AG04450 (cell line): Measurements from ENCODE around the gene TRIM66. TPM values are rescaled to one million over a fixed set of nuclear protein-coding genes. Genes with fewer than 3 reads are reported as not detected.

Experiments
- CTCF ChIA-PET: fragments of 300-600, 350-600 bp; formaldehyde crosslinking; extraction: SDS; loops from one replicate; lab custom pipeline; 2022; ENCODE audit warnings: antibody characterized with exemption, inconsistent platforms; lab: Charles Lee
- POLR2A ChIA-PET: fragments of 350-600 bp; formaldehyde crosslinking; extraction: SDS; loops from one replicate; lab custom pipeline; 2021; ENCODE audit warnings: antibody characterized with exemption, inconsistent platforms; lab: Yijun Ruan, JAX
- DNase-seq: peaks from one replicate; pipeline ENCODE4 v3.0.0-alpha.2; 2011; ENCODE audit warnings: low read depth, low spot score
- H3K27ac ChIP-seq: one replicate; pipeline ENCODE4 v1.5.1; 2012; ENCODE audit warnings: low read depth, low read length, control low read depth
- H3K27me3 ChIP-seq: one replicate; pipeline ENCODE4 v1.6.0; 2012; ENCODE audit warnings: low read length; ENCODE audit not compliant: control insufficient read depth, insufficient read depth
- H3K4me3 ChIP-seq: 2 replicates; pipeline ENCODE4 v1.5.1; 2011; ENCODE audit warnings: mild to moderate bottlenecking, low read depth, low read length, control low read depth
- H3K9me3 ChIP-seq: 2 replicates; pipeline ENCODE4 v1.5.1; 2012; ENCODE audit warnings: low read length; ENCODE audit not compliant: control insufficient read depth, insufficient read depth
- CTCF ChIP-seq: IDR thresholded peaks from 2 replicates; pipeline ENCODE4 v1.5.1; 2011; ENCODE audit warnings: low read depth, low read length, control low read depth, inconsistent platforms
- polyA minus RNA-seq: library from RNA; depleted of rRNA, polyadenylated mRNA; stranded (reverse); fragments of >200 nt; gene quantifications from 2 replicates; pipeline ENCODE4 v1.2.3, GENCODE V29; 2011; rRNA and poly(A)+ RNA removed
- polyA plus RNA-seq: library from polyadenylated mRNA; depleted of rRNA; stranded (reverse); fragments of >200 nt; gene quantifications from 2 replicates; pipeline ENCODE4 v1.2.3, GENCODE V29; 2011; rRNA removed

TRIM66 gene, protein sequence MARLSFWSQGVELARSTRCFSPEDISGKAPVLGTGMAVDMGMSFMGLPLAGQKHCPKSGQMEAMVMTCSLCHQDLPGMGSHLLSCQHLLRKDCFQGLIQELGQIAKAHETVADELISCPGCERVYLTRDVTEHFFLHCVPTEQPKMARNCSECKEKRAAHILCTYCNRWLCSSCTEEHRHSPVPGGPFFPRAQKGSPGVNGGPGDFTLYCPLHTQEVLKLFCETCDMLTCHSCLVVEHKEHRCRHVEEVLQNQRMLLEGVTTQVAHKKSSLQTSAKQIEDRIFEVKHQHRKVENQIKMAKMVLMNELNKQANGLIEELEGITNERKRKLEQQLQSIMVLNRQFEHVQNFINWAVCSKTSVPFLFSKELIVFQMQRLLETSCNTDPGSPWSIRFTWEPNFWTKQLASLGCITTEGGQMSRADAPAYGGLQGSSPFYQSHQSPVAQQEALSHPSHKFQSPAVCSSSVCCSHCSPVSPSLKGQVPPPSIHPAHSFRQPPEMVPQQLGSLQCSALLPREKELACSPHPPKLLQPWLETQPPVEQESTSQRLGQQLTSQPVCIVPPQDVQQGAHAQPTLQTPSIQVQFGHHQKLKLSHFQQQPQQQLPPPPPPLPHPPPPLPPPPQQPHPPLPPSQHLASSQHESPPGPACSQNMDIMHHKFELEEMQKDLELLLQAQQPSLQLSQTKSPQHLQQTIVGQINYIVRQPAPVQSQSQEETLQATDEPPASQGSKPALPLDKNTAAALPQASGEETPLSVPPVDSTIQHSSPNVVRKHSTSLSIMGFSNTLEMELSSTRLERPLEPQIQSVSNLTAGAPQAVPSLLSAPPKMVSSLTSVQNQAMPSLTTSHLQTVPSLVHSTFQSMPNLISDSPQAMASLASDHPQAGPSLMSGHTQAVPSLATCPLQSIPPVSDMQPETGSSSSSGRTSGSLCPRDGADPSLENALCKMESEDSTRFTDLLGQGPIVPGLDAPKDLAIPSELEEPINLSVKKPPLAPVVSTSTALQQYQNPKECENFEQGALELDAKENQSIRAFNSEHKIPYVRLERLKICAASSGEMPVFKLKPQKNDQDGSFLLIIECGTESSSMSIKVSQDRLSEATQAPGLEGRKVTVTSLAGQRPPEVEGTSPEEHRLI (N-terminal part only)
- polyA plus RNA-seq (4.2 and 6.3 TPM in 2 replicates), polyA minus RNA-seq (9.2 and 9.8 TPM in 2 replicates)

- POLR2A ChIA-PET, result interaction anchor here (0.5 to 2.5 kb wide), 13 partner anchors 9 to 229 kb away, joined by 3 to 15 read pairs (median 6); a partner anchor contains a TSS
- TF ChIP-seq CTCF, result peak; percentile 29
- CTCF ChIA-PET, result interaction anchor here (1.9 kb wide), 1 partner anchor 277 kb away, joined by 8 read pairs; no protein-coding TSS in a partner anchor
- DNase-seq, result peak; percentile 91
- H3K4me3 ChIP-seq, result peak within 1 kb of the TSS; percentile 76
- H3K27ac ChIP-seq, result peak within 1 kb of the TSS; percentile 91
- no peaks in the 10 kb centered on the region; the same call in 1 of the 2 replicates for H3K9me3 ChIP-seq
- H3K27me3 ChIP-seq, result no peaks in the 10 kb centered on the region
Observed at GRCh38 chr11:8682303-8683114, at the start of gene TRIM66, which contains the start of gene RPL27A. TSS of gene TRIM66 (minus strand) at chr11:8682665. CDS start at chr11:8672274, 10,391 bp downstream. TSS of gene RPL27A (plus strand) at chr11:8682792. CDS start at chr11:8682814, 22 bp downstream.

GRCh38 chr11:8731647-8732323, 49.3 kb upstream of the TRIM66 start:
- peaks cover 3% of the 10 kb centered on the region; the same call in 1 of the 2 replicates for H3K9me3 ChIP-seq
- DNase-seq, result no peak
- POLR2A ChIA-PET, result interaction anchor here (1.9 kb wide), 1 partner anchor 14 kb away, joined by 4 read pairs; no protein-coding TSS in a partner anchor
- H3K4me3 ChIP-seq, result no peak overlapping the region
- TF ChIP-seq CTCF, result no peak
- peak overlapping the region; percentile 68 for H3K27ac ChIP-seq
- CTCF ChIA-PET, result interaction anchor here (1.3 kb wide), 1 partner anchor 13 kb away, joined by 3 read pairs; no protein-coding TSS in a partner anchor
- no peaks in the 10 kb centered on the region for H3K27me3 ChIP-seq

GRCh38 chr11:8730697-8731020, 48.2 kb upstream of the TRIM66 start:
- H3K27ac ChIP-seq, result no peak overlapping the region
- no peak for DNase-seq
- no peak for TF ChIP-seq CTCF
- peaks cover 3% of the 10 kb centered on the region; the same call in 1 of the 2 replicates for H3K9me3 ChIP-seq
- POLR2A ChIA-PET, result interaction anchor here (1.9 kb wide), 1 partner anchor 13 kb away, joined by 4 read pairs; no protein-coding TSS in a partner anchor
- H3K27me3 ChIP-seq, result no peaks in the 10 kb centered on the region
- CTCF ChIA-PET, result no interaction called here
- no peak overlapping the region for H3K4me3 ChIP-seq
